TTC549 (cell line): Measurements from ENCODE around the gene DLK2.
"Not testable (repeated sequence)": the region's sequence is repeated elsewhere in the genome, so short reads cannot be mapped to it uniquely, and the experiment has no call there.

ENCODE experiments used
- FAIRE-seq: peaks from 2 replicates; lab custom pipeline; 2012; peaks lifted over from hg19 to GRCh38; lab: Jason Lieb, UNC

DLK2 gene

GRCh38 chr6:43421831-43422230, 33.5 kb downstream of the DLK2 start:
- FAIRE-seq = no peak

GRCh38 chr6:43420012-43420709, 35.2 kb downstream of the DLK2 start:
- no peak for FAIRE-seq

GRCh38 chr6:43416935-43417334, 38.4 kb downstream of the DLK2 start:
- no peak for FAIRE-seq

- FAIRE-seq = not testable (repeated sequence)
Measured at GRCh38 chr6:43415275-43415674, 40.1 kb downstream of the DLK2 start.

- FAIRE-seq = no peak
Measured at GRCh38 chr6:43413002-43413401, 42.3 kb downstream of the DLK2 start.

- FAIRE-seq = no peak
Measured at GRCh38 chr6:43412541-43412940, 42.8 kb downstream of the DLK2 start.

- not testable (repeated sequence) for FAIRE-seq
Measured at GRCh38 chr6:43410776-43411175, 44.6 kb downstream of the DLK2 start.

- FAIRE-seq = no peak
Measured at GRCh38 chr6:43408259-43408658, 47.1 kb downstream of the DLK2 start.

- no peak for FAIRE-seq
Measured at GRCh38 chr6:43407296-43407695, 48.1 kb downstream of the DLK2 start.

- no peak for FAIRE-seq
Measured at GRCh38 chr6:43405354-43405753, 50.0 kb downstream of the DLK2 start.

GRCh38 chr6:43402820-43403219, 52.5 kb downstream of the DLK2 start:
- no peak for FAIRE-seq

- FAIRE-seq = no peak
Measured at GRCh38 chr6:43401730-43402129, 53.6 kb downstream of the DLK2 start.
